Measurements from ENCODE around the gene SOSTDC1.
"Not testable (repeated sequence)": the region's sequence is repeated elsewhere in the genome, so short reads cannot be mapped to it uniquely, and the experiment has no call there.

The SOSTDC1 gene

GRCh38 chr7:16512097-16512496 is 46.6 kb upstream of the SOSTDC1 start:
- Histone ChIP-seq H3K9ac (ENCODE audit: low read depth, low read length, poor library complexity, severe bottlenecking) (no peak overlapping the region), H4K20me1 (ENCODE audit: insufficient read depth, low read length, poor library complexity, severe bottlenecking) (no peaks in the 10 kb centered on the region), H2AFZ (ENCODE audit: low read length) (no peak overlapping the region), H3K9me3 (ENCODE audit: insufficient read depth, low read depth, low read length) (no peaks in the 10 kb centered on the region), H3F3A (ENCODE audit: low read depth) (no peaks in the 10 kb centered on the region), H3K4me3 (ENCODE audit: low read length, poor library complexity, severe bottlenecking) (no peak overlapping the region), H3K79me2 (ENCODE audit: insufficient read depth, low read length) (no peaks in the 10 kb centered on the region), H3K4me1 (ENCODE audit: insufficient read depth, low read length, poor library complexity, severe bottlenecking) (no peaks in the 10 kb centered on the region), H3K4me2 (ENCODE audit: low read depth, low read length, poor library complexity, severe bottlenecking) (no peak overlapping the region), H3K36me3 (ENCODE audit: insufficient read depth, low read length) (no peaks in the 10 kb centered on the region), H3K9me2 (replicated peaks; ENCODE audit: low read depth, low read length) (no peaks in the 10 kb centered on the region), H3K27me3 (ENCODE audit: insufficient read depth, low read length, poor library complexity, severe bottlenecking) (no peaks in the 10 kb centered on the region)
- TF ChIP-seq, protein P1, sequence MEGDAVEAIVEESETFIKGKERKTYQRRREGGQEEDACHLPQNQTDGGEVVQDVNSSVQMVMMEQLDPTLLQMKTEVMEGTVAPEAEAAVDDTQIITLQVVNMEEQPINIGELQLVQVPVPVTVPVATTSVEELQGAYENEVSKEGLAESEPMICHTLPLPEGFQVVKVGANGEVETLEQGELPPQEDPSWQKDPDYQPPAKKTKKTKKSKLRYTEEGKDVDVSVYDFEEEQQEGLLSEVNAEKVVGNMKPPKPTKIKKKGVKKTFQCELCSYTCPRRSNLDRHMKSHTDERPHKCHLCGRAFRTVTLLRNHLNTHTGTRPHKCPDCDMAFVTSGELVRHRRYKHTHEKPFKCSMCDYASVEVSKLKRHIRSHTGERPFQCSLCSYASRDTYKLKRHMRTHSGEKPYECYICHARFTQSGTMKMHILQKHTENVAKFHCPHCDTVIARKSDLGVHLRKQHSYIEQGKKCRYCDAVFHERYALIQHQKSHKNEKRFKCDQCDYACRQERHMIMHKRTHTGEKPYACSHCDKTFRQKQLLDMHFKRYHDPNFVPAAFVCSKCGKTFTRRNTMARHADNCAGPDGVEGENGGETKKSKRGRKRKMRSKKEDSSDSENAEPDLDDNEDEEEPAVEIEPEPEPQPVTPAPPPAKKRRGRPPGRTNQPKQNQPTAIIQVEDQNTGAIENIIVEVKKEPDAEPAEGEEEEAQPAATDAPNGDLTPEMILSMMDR (conservative IDR thresholded peaks at IDR 0.05; ENCODE audit: low read length) = no peak
- no peak for TF ChIP-seq EZH2phosphoT487 (IDR thresholded peaks at IDR 0.05; ENCODE audit: borderline replicate concordance)

DNA sequence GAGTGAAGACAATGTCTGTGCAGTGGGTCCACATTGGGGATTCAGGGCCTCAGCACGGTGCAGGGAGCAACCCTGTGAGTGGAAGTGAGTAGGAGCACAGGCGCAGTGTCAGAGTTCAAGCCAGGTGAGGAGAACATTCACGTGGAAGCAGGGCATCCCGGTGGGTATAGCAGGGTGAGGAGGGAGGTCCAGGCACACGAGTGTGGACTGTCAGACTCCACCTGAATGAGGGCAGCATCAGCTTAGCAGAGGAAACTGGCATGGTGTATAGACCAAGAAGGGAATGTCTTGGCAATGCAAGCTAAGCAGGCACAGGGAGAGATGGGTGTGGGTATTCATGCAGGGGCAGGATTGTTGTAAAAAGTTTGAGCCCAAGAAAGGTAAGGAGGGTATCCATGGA is 45.8 kb upstream of the SOSTDC1 start:
- Histone ChIP-seq H3K9me2 (replicated peaks; ENCODE audit: low read depth, low read length) (no peaks in the 10 kb centered on the region), H3K9ac (ENCODE audit: low read depth, low read length, poor library complexity, severe bottlenecking) (no peak overlapping the region), H3K4me1 (ENCODE audit: insufficient read depth, low read length, poor library complexity, severe bottlenecking) (no peaks in the 10 kb centered on the region), H3F3A (ENCODE audit: low read depth) (no peaks in the 10 kb centered on the region), H4K20me1 (ENCODE audit: insufficient read depth, low read length, poor library complexity, severe bottlenecking) (no peaks in the 10 kb centered on the region), H3K79me2 (ENCODE audit: insufficient read depth, low read length) (no peaks in the 10 kb centered on the region), H3K4me3 (ENCODE audit: low read length, poor library complexity, severe bottlenecking) (no peak overlapping the region), H3K27me3 (ENCODE audit: insufficient read depth, low read length, poor library complexity, severe bottlenecking) (no peaks in the 10 kb centered on the region), H3K36me3 (ENCODE audit: insufficient read depth, low read length) (no peaks in the 10 kb centered on the region), H2AFZ (ENCODE audit: low read length) (no peak overlapping the region), H3K9me3 (ENCODE audit: insufficient read depth, low read depth, low read length) (no peaks in the 10 kb centered on the region), H3K4me2 (ENCODE audit: low read depth, low read length, poor library complexity, severe bottlenecking) (no peak overlapping the region)
- TF ChIP-seq, protein P1 (conservative IDR thresholded peaks at IDR 0.05; ENCODE audit: low read length) = no peak
- no peak for TF ChIP-seq EZH2phosphoT487 (IDR thresholded peaks at IDR 0.05; ENCODE audit: borderline replicate concordance)

DNA sequence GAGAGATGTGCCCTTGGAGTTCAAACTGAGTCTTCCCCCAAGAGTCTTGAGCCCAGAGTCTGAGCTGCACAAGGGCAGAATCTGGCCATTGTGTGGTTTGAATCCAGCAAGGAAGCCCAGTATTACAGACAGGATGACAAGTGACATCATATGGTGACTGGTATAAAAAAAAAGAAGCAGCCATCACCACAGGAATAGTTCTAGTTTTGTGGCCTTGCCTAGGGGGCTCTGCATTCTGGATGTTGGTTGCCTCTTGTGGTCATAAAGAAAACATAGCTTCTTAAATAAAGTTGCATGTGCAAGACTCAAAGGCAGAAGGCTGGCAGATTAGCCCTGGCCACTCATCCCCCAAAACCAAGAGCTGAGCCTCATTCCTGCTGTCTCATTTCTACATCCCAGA is 44.3 kb upstream of the SOSTDC1 start:
- Histone ChIP-seq H3F3A (ENCODE audit: low read depth) (no peaks in the 10 kb centered on the region), H3K4me3 (ENCODE audit: low read length, poor library complexity, severe bottlenecking) (no peak overlapping the region), H4K20me1 (ENCODE audit: insufficient read depth, low read length, poor library complexity, severe bottlenecking) (no peaks in the 10 kb centered on the region), H3K79me2 (ENCODE audit: insufficient read depth, low read length) (no peaks in the 10 kb centered on the region), H3K9me3 (ENCODE audit: insufficient read depth, low read depth, low read length) (no peaks in the 10 kb centered on the region), H3K9me2 (replicated peaks; ENCODE audit: low read depth, low read length) (no peaks in the 10 kb centered on the region), H3K36me3 (ENCODE audit: insufficient read depth, low read length) (no peaks in the 10 kb centered on the region), H3K4me2 (ENCODE audit: low read depth, low read length, poor library complexity, severe bottlenecking) (no peak overlapping the region), H3K27me3 (ENCODE audit: insufficient read depth, low read length, poor library complexity, severe bottlenecking) (no peaks in the 10 kb centered on the region), H2AFZ (ENCODE audit: low read length) (peak overlapping the region; percentile 37; the same call in 1 of the 2 replicates), H3K4me1 (ENCODE audit: insufficient read depth, low read length, poor library complexity, severe bottlenecking) (no peaks in the 10 kb centered on the region), H3K9ac (ENCODE audit: low read depth, low read length, poor library complexity, severe bottlenecking) (no peak overlapping the region)
- TF ChIP-seq, protein P1 (conservative IDR thresholded peaks at IDR 0.05; ENCODE audit: low read length) = peak; percentile 53
- no peak for TF ChIP-seq EZH2phosphoT487 (IDR thresholded peaks at IDR 0.05; ENCODE audit: borderline replicate concordance)

GRCh38 chr7:16506422-16506821 is 40.9 kb upstream of the SOSTDC1 start:
- H3K9ac ChIP-seq (ENCODE audit: low read depth, low read length, poor library complexity, severe bottlenecking); H3K4me3 ChIP-seq (ENCODE audit: low read length, poor library complexity, severe bottlenecking); H2AFZ ChIP-seq (ENCODE audit: low read length); H3K27me3 ChIP-seq (ENCODE audit: insufficient read depth, low read length, poor library complexity, severe bottlenecking); H3K79me2 ChIP-seq (ENCODE audit: insufficient read depth, low read length); H3K9me2 ChIP-seq (replicated peaks; ENCODE audit: low read depth, low read length); H3F3A ChIP-seq (ENCODE audit: low read depth); H3K4me2 ChIP-seq (ENCODE audit: low read depth, low read length, poor library complexity, severe bottlenecking); H3K36me3 ChIP-seq (ENCODE audit: insufficient read depth, low read length); H4K20me1 ChIP-seq (ENCODE audit: insufficient read depth, low read length, poor library complexity, severe bottlenecking); H3K4me1 ChIP-seq (ENCODE audit: insufficient read depth, low read length, poor library complexity, severe bottlenecking); H3K9me3 ChIP-seq (ENCODE audit: insufficient read depth, low read depth, low read length): not testable (repeated sequence)

All from Loucy (cell line).